ENCODE measurements around the gene NKAIN4.
A peak's percentile ranks its signal among the peaks of the same experiment; 100 is the strongest.

Gene NKAIN4

DNA sequence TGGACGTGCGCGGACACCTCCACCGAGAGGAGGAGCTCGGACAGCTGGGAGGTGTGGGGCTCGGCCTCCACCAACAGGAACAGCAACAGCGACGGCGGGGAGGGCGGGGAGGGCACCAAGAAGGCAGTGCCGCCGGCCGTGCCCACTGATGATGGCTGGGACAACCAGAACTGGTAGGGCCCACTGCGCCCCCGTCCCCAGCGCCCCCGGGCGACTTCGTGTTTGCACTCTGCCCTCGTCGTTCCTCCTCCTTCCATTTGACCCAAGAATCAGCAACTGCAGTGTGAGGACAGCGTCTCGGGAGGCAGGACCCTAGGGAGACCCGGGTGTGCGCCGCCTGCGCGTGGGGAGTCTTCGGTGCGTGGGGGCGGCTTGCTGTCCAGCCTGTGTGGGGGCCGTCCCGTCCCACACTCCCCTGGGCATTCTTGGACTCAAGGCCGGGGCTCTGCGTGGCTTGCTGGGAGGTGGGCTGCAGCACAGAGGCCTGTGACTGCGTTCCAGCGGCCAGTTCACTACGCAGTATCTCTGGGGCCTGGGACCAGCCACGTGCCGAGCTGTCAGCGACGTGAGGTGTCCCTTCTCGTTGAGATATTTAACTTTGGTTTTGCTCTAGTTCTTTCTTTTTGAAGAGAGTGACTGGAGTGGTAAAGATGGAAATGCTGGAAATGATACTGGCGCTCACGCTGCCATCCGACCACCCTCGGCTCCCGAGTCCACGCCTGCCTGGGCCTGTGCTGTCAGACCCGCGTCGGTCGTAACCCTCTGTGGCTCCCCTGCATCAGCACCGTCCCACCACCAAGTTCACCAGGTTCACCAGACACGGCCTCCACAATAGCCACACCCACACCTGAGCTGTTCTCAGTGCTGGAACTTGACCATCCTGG, 33.7 kb upstream of the NKAIN4 start:
- no peak for DNase-seq

DNA sequence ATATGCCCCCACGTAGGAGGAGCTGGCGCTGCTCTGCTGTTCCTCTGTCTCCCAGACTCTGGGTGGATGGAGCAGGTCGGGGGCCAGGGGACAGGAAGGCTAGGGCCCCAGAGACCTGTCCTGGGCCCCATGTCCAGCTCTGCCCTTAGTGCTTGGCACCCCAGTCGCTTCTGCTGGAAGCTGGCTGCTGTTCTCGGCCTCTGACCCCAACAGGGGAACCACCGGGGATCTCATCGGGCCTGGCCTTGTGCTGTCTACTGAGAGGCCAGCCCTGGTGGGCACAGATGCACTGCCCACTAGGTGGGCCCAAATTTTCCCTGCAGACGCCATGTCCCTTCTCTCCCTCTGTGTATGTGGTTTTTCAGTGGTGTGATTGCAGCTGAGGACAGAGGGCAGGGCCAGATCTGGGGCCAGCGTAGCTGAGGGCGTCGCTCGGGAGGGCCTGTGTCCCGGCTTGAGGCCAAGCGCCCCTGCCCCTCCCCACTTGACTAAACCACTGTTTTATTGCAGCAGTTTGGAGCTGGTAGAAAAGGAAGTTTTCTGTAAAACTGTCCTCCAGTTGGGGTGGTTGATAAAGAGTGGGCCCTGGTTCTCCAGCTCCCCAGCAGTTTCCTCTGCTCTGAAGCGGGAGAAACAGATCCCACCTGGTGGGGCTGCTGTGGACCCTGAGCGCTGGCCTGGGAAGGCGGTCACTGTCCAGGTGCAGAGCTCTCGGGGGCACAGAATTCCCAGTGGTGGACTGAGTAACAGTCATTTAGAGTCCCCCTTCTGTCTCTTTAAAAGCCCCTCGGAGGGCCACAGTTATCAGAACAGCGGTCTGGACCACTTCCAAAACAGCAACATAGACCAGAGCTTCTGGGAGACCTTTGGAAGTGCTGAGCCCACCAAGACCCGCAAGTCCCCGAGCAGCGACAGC, 32.8 kb upstream of the NKAIN4 start:
- no peak for DNase-seq

GRCh38 chr20:63285636-63286615, 31.7 kb upstream of the NKAIN4 start:
- no peak for DNase-seq

DNA sequence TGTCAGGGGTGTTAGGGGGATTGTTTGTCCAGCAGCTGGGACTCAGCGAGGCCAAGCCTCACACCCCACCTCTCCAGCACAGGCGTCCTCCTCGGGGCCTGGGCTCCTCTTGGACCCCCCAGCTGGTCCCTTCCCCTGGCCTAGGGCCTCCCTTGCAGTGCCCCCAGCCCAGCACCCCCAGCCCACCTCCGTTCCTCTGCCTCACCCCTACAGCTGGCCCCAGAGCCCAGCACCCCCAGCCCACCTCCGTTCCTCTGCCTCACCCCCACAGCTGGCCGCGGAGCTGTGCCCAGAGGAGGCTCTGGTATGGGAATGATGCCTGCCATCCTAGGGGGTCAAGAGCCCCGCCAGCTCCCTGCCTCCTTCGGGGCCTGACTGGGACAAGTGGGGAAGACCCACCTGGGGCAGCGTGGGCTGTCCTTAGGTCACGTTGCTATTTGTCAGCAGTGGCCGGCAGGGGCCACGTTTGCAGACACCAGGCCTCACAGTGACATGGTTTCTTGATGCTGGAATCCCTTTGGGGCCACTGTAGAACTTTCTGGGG, 30.8 kb upstream of the NKAIN4 start:
- no peak for DNase-seq

DNA sequence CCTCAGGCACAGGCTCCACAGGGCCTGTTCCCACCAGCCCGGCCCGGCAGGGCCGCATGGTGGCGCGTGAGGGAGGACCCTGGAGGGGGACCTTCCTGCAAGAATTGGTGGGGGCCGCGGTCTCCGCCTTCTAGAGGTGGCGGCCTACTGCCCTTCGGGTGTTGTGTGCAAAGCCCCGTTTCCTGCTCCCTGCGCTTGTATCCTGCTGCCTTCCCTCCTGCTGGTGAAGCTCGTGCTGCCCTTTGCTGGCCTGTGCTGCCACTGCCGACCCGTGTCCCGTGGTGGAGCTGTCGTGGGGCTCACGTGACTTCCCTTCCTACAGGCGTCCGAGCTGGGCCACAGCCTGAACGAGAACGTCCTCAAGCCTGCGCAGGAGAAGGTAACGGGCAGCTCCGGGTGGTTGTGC, 30.3 kb upstream of the NKAIN4 start:
- no peak for DNase-seq

GRCh38 chr20:63284083-63284440, 29.8 kb upstream of the NKAIN4 start:
- DNase-seq, result no peak

- DNase-seq, result no peak
Observed at GRCh38 chr20:63283397-63284082, 29.3 kb upstream of the NKAIN4 start.

DNA sequence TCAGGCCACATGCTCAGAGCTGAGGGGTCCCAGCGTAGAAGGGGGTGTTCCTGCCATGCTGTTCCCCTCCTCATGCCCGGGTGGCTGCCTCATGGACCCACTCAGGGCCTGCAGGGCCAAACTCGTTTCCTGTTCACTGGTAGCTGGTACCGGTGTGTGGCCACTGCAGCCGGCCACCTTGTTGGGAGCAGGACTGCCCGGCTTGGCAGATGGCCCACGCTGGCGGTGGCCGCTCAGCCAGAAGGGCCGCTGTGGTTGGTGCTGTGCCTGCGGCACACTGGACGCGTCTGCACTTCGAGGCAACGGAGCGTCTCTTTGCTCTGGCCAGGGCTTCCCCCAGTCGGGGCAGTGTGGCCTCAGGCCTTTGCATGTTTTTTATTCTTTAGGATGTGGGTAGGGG, 28.7 kb upstream of the NKAIN4 start:
- DNase-seq, result no peak

GRCh38 chr20:63281742-63282665, 27.7 kb upstream of the NKAIN4 start:
- peak; percentile 25 for DNase-seq

- no peak for DNase-seq
Observed at GRCh38 chr20:63280929-63281545, 26.8 kb upstream of the NKAIN4 start.

DNA sequence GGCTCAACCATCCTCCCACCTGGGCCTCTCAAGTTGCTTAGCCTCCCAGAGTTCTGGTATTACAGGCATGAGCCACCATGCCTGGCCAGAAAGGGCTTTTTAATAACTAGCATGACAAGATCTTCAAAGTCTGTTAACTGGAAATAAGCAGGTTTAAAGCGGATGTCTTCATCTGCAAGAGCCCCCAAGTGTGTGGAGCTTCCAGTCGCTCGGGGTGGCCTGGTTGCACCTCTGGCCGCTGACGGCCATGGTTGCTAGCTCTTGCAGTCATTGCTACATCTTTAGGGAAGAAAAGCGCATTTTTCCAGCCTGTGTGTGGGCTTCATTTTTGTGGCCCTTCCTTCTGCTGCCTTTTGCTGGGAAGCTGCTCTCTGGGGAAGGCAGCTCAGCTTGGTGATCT, 26.1 kb upstream of the NKAIN4 start:
- no peak for DNase-seq

GRCh38 chr20:63279931-63280330, 25.7 kb upstream of the NKAIN4 start:
- DNase-seq, result no peak

- no peak for DNase-seq
Observed at GRCh38 chr20:63278661-63279060, 24.4 kb upstream of the NKAIN4 start.

DNA sequence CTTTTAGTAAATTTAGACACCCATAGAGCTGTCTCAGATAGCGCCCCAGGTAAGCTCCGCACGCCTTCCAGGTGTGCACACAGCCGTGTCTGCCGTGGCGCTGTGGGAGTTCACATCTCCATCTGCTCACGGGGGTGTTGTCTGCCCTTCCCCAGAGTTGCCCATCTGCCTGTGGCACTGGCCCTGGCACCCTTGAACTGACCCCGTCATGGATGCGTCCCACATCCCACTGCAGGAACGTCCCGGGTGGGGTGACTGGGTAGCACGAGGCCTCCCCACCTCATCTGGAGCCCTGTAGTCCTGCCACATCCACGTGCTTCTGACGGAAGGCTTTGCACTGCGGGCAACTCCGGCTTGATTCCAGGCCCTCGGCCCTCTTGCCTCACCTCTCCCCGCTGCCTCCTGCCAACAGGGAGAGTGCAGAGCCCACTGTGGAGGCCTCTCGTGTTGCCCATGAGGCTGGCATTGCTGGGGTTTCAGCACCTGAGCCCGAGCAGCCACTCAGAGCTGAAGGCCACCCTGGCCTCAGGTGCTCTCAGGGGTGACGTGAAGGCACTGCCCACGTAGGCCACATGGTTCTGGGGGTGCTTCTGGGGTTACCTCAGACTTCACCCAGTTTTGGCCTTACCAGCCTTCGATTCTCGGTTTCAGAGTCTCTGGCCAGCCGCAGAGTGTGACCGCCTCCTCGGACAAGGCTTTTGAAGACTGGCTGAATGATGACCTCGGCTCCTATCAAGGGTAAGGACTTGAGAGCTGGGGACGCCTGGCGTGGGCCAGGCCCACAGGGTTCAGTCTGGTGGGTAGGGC, 23.4 kb upstream of the NKAIN4 start:
- no peak for DNase-seq

DNA sequence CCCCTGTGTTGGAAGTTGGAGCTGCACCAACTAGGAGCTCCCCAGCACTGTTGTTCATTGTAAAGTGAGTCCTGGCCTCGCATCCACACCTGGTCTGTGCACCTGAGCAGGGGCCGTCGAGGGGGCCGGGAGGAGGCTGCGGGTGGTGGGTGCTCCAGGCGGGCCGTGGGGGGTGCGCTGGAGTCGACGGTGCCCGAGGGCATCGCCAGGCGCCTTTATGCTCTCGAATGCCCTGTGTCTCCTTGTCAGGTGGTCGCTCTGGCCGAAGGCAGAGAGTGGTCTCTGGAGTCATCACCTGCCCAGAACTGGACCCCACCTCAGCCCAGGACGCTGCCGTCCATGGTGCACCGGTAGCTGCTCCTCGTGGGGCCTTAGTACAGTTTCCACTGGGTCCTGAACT, 22.7 kb upstream of the NKAIN4 start:
- DNase-seq, result no peak

GRCh38 chr20:63275825-63276224, 21.6 kb upstream of the NKAIN4 start:
- no peak for DNase-seq

- DNase-seq, result no peak
Observed at GRCh38 chr20:63274381-63275228, 20.3 kb upstream of the NKAIN4 start.
